Subcutaneous adipose tissue (tissue), 4 donors: ENCODE data around the gene TBC1D9B. TPM values are rescaled to one million over a fixed set of nuclear protein-coding genes. Genes with fewer than 3 reads are reported as not detected.

Experiments used
- CTCF ChIP-seq: fragments of 450-650 bp; IDR thresholded peaks from one replicate; pipeline ENCODE4 v1.5.1; 2016; ENCODE audit warnings: low read depth, mild to moderate bottlenecking, control low read depth, antibody characterized with exemption, moderate library complexity
- total RNA-seq, 4 donors: library from RNA; depleted of rRNA; stranded (reverse); fragments of >200 nt; gene quantifications; one replicate each; pipeline ENCODE4 v1.1.0, GENCODE V29; 2016

TBC1D9B gene
- total RNA-seq, 4 donors from 2014 or later = 87.6 to 142 (median 122) TPM

- TF ChIP-seq CTCF = no peak
These were observed 7.0 kb downstream of the TBC1D9B start for GRCh38 chr5:179900711-179901110.

GRCh38 chr5:179900206-179900605 lies 7.5 kb downstream of the TBC1D9B start:
- TF ChIP-seq CTCF = no peak

- TF ChIP-seq CTCF = no peak
These were observed 11.8 kb downstream of the TBC1D9B start for GRCh38 chr5:179895861-179896260.

GRCh38 chr5:179893958-179894895 lies 13.5 kb downstream of the TBC1D9B start:
- TF ChIP-seq CTCF = no peak

GRCh38 chr5:179893076-179893957 lies 14.4 kb downstream of the TBC1D9B start:
- TF ChIP-seq CTCF = no peak

- no peak for TF ChIP-seq CTCF
These were observed 15.4 kb downstream of the TBC1D9B start for GRCh38 chr5:179892255-179892654.
